GM18520 (cell line): ENCODE data around the gene DNAH3.
"Not testable (repeated sequence)": the region's sequence is repeated elsewhere in the genome, so short reads cannot be mapped to it uniquely, and the experiment has no call there.

Source experiments
- ATAC-seq: cut with Tn5 transposase; IDR thresholded peaks from one replicate; pipeline ENCODE4 v1.9.1; 2021; ENCODE audit not compliant: unreplicated experiment

The DNAH3 gene

DNA sequence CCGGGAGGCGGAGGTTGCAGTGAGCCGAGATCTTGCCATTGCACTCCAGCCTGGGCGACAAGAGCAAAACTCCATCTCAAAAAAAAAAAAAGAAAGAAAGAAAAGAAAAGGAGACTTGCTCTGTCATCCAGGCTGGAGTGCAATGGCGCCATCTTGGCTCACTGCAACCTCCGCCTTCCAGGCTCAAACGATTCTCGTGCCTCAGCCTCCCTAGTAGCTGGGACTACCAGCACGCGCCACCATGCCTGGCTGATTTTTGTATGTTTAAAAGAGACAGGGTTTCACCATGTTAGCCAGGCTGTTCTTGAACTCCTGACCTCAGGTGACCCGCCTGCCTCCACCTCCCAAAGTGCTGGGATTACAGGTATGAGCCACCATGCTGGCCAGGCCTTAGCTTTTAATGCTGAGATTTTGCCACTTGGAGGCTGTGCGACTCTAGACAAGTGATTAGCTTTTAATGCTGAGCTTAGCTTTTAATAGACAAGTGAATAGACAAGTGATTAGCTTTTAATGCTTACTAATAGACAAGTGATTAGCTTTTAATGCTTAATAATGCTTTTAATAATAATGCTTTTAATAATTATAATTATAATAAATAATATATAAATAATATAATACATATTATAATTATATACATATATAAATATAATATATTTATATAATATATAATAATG, 17.4 kb upstream of the DNAH3 start:
- ATAC-seq: no peak

DNA sequence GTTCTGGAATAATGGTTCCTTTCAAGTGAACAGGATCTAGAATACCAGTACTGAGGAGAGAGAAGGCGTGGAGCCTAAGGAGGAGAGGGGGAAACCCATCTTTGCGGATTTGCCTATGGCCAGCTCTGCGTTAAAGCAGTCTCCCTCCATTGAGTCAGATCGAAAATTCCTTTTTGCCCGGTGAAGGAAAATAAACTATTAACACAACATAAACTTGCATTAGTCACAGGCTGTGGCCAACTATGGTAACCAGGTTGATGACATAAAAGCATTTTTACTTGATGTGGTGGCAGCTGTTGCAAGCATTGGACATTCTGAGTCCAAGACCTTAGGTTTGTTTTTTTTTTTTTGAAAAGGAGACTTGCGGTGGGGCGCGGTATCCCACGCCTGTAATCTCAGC, 16.7 kb upstream of the DNAH3 start:
- ATAC-seq: no peak

DNA sequence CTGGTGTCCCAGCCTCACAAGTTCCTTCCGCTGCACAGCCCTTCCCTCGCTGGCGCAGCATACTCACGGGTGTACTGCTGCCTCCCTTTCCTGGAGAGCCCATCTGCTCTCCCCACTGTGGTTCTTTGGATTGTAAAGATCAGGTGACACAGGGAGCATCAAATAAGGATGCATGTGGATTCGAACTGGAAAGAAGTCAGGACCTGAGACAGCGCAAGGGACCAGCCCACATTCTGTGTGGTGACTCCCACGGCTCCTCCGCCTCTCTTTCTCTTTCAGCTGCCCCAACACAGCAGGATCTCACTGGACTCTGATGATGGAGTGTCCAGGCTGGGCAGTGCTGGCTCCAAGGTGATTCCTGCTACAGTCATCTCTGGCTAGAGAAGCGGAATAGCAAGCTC, 15.9 kb upstream of the DNAH3 start:
- no peak for ATAC-seq

DNA sequence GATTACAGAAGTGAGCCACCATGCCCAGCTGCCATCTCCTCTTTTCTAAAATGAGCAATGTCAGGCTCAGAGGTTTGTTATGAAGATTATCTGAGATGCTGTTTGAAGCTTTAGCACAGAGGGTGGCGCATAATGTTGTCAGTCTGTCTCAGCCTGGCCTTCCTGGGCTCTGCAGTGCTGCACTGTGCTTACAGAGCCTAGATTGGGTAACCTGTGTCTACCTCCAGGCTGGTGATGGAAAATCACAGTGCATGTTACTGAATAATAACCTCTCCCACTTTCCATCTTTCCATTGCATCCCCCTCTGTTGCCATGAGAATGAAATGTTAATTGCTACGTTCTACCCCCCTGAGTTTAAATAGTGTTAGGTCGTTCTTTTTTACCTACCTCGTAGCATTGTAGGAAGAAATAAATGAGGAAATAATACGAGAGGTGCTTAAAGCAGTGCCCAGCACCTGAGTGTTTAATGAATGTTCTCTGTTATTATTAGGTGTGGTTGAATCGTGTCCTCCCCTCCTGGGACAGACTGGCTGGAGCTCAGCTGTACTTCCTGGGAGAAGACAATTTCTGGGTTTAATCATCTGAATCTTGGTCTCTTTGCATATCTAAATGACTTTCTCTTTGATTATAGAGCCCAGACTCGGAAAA, 14.0 kb upstream of the DNAH3 start:
- ATAC-seq: no peak

GRCh38 chr16:21163576-21163975, 12.9 kb upstream of the DNAH3 start:
- ATAC-seq: no peak

DNA sequence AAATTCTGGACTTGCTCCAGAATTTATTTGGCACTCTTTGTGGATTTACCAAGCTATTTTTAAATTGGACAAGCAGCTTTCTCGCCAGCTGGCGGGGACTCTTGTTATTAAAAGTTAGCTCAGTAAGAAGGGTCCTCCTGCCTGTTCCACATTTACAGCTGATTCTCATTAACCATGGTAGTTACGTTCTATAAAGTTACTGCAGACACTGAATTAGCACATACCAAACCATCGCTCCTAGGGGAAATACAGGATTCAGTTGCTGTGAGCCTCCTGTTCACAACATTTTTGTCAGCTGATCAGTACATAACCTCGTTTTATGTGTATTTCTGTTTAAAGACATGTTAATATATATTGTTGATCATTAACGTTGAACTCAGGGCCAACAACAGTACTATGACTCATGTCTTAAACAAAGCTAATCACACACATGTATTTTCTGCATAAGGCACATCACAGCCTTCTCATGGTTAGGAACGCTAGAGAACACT, 12.1 kb upstream of the DNAH3 start:
- ATAC-seq: no peak

DNA sequence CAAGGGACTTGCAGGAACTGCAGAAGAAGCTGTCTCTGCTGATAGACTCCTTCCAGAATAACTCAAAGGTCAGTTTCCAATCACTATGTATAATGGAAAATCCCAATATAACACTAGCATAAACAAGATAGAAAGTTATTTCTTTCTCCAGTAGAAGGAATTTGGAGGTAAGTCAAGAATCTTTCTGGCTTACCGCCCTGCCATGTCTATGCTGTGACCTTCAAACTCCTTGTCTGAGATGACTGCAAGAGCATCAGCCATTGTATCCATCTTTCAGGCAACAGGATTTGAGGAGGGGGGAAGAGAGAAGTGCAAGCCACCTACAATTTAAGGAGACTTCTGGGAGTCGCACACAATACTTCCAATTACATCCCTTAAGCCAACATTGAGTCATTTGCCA, 10.6 kb upstream of the DNAH3 start:
- ATAC-seq: no peak

- ATAC-seq: no peak
Measured at GRCh38 chr16:21160276-21160675, 9.6 kb upstream of the DNAH3 start.

DNA sequence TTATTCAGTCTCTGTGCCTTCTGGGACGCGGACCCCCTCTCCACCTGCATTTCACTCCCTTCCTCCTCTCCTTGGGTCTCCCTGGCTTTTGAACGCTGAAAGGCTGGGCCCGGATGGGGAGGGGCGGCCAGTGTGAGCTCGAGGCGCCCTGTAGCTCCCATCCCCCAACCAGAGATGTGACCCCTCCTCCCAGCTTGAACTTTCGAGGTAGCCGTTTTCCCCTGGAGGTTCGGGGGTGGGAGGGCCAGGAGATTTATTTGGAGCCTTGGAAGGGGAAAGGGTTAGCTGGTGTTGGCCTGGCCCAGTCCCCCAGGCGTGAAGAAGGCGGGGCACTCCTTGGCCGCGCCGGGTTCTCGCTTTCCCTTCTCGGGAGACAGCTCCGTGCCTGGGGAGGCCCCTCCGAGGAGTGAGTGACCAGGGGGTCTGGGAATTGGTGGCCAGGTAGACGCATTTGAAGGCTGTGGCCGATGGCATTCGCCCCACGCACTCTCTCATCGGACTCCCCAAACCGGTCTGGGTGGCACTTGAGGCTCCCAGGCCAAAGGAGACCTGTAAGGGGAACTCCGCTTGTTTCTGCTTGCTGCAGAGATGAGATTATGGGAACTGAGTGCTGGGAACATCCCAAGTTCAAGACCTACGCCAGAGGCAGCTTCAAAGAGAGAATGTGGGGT, 8.8 kb upstream of the DNAH3 start:
- no peak for ATAC-seq

GRCh38 chr16:21158208-21159110, 7.8 kb upstream of the DNAH3 start, which contains the start of gene LDAF1:
TSS of gene LDAF1 (plus strand) at chr16:21158674. CDS start at chr16:21161183, 2,509 bp downstream.
- peak; percentile 44 for ATAC-seq

- no peak for ATAC-seq
Measured at GRCh38 chr16:21157632-21158031, 7.0 kb upstream of the DNAH3 start.

GRCh38 chr16:21156767-21157467, 6.3 kb upstream of the DNAH3 start:
- no peak for ATAC-seq

GRCh38 chr16:21156011-21156410, 5.4 kb upstream of the DNAH3 start:
- not testable (repeated sequence) for ATAC-seq

DNA sequence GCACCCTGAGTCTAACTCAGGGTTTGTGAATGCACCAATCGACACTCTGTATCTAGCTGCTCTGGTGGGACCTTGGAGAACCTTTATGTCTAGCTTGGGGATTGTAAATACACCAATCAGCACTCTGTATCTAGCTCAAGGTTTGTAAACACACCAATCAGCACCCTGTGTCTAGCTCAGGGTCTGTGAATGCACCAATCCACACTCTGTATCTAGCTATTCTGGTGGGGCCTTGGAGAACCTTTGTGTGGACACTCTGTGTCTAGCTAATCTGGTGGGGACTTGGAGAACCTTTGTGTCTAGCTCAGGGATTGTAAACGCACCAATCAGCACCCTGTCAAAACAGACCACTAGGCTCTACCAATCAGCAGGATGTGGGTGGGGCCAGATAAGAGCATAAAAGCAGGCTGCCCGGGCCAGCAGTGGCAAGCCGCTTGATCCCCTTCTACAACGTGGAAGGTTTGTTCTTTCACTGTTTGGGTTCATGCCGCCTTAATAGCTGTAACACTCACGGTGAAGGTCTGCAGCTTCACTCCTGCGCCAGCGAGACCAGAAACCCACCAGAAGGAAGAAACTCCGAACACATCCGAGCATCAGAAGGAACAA, 2.6 kb upstream of the DNAH3 start:
- not testable (repeated sequence) for ATAC-seq

DNA sequence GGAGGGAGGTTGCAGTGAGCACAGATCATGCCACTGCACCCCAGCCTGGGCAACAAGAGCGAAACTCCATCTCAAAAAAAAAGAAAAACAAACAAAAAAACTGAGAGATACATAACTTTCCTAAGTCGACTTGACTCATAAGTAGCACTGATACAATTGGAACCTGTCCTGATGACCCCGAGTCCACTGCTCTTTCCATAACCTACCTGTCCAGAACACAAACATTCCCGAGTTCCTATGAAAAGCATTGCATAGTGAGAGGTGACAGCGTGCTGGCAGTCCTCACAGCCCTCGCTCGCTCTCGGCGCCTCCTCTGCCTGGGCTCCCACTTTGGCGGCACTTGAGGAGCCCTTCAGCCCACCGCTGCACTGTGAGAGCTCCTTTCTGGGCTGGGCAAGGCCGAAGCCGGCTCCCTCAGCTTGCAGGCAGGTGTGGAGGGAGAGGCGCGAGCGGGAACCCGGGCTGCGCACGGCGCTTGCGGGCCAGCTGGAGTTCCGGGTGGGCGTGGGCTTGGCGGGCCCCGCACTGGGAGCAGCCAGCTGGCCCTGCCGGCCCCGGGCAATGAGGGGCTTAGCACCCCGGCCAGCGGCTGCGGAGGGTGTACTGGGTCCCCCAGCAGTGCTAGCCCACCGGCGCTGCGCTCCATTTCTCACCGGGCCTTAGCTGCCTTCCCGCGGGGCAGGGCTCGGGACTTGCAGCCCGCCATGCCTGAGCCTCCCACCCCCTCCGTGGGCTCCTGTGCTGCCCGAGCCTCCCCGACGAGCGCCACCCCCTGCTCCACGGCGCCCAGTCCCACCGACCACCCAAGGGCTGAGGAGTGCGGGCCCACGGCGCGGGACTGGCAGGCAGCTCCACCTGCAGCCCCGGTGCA, 1.7 kb upstream of the DNAH3 start:
- ATAC-seq: not testable (repeated sequence)

DNA sequence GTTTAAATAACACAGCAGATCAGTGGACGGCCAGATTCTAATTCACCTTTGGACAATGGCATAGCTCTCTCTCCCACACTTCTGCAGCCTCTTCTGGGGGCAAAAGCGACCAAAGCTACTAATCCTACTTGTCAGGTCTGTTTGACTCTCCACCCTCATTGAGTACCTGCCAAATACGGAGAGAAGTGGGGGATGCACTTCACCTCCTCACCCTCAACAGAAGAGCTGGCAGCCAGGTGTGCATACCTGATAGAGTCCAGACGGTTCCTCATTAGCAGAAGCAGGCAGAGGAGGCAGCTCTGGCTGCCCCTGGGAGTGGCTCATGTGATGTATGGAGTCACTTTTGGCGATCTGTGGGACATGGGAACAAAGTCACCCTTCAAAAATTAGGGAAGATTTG, 4.9 kb downstream of the DNAH3 start:
- no peak for ATAC-seq

GRCh38 chr16:21134053-21134452, 16.6 kb downstream of the DNAH3 start:
- ATAC-seq: no peak

GRCh38 chr16:21130811-21131210, 19.8 kb downstream of the DNAH3 start:
- no peak for ATAC-seq

DNA sequence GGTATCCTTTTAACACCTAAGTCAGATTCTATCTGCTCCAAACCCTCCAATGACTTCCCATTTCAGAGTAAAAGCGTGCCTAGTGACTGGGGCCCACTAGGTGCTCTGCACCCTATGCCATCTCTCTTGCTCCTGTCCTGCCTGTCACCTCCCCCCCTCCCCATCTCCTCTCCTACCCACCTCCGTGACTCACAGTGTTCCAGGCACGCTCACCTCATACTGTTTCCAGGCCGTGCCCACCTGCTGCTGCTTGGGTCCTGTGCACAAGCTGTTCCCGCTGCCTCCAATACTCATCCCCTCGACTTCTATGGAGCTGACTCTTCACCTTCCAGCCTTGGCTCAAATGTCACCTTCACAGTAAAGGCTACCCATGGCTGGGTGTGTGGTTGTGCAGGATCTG, 21.7 kb downstream of the DNAH3 start:
- ATAC-seq: no peak
